Neural progenitor cell (in vitro differentiated cells): ENCODE measurements around the gene NFATC1.

ENCODE experiments used
- EZH2 ChIP-seq: fragments of 200-600 bp; sonication (generic); IDR thresholded peaks from 2 replicates; pipeline ENCODE4 v1.6.1; 2017; ENCODE audit warnings: antibody characterized with exemption, mild to moderate bottlenecking, moderate library complexity
- TF ChIP-seq, protein P1 (sequence below): fragments of 200-600 bp; sonication (generic); IDR thresholded peaks from 2 replicates; pipeline ENCODE4 v1.5.1; 2017; ENCODE audit warnings: antibody characterized with exemption, mild to moderate bottlenecking

DNA sequence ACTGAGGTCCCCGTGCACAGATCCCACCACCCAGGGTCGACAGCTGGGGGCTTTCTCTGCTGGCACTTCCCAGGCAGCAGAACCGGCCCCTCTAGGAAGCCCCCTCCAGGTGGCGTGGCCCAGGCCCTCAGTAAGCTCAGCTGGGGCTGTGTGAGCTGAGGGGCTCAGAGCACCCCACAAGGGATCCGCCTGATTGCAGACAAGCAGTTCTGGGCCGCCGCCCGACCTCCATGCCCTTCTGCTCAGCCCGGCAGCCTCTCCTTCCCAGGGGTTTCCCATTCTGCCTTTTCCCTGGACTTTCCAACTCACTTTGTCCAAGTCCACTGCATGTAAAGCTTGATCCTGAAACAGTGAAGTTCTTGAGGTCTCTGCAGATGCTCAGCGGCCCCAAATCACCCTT, 76.4 kb downstream of the NFATC1 start:
- no peak for TF ChIP-seq EZH2
- TF ChIP-seq, protein P1, sequence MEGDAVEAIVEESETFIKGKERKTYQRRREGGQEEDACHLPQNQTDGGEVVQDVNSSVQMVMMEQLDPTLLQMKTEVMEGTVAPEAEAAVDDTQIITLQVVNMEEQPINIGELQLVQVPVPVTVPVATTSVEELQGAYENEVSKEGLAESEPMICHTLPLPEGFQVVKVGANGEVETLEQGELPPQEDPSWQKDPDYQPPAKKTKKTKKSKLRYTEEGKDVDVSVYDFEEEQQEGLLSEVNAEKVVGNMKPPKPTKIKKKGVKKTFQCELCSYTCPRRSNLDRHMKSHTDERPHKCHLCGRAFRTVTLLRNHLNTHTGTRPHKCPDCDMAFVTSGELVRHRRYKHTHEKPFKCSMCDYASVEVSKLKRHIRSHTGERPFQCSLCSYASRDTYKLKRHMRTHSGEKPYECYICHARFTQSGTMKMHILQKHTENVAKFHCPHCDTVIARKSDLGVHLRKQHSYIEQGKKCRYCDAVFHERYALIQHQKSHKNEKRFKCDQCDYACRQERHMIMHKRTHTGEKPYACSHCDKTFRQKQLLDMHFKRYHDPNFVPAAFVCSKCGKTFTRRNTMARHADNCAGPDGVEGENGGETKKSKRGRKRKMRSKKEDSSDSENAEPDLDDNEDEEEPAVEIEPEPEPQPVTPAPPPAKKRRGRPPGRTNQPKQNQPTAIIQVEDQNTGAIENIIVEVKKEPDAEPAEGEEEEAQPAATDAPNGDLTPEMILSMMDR = no peak
